Urothelium cell line (cell line): ENCODE measurements around the gene CES3.
"Not testable (repeated sequence)": the region's sequence is repeated elsewhere in the genome, so short reads cannot be mapped to it uniquely, and the experiment has no call there.

ENCODE experiments used
- DNase-seq: peaks from one replicate; pipeline ENCODE4 v3.0.0; 2011; ENCODE audit warnings: low spot score, mixed read lengths
- FAIRE-seq: peaks from 2 replicates; lab custom pipeline; 2011; peaks lifted over from hg19 to GRCh38; lab: Jason Lieb, UNC

The CES3 gene

GRCh38 chr16:66964049-66964448 lies 3.0 kb downstream of the CES3 start:
- DNase-seq = no peak
- no peak for FAIRE-seq

GRCh38 chr16:66968847-66969246 lies 7.8 kb downstream of the CES3 start:
- FAIRE-seq = no peak

DNA sequence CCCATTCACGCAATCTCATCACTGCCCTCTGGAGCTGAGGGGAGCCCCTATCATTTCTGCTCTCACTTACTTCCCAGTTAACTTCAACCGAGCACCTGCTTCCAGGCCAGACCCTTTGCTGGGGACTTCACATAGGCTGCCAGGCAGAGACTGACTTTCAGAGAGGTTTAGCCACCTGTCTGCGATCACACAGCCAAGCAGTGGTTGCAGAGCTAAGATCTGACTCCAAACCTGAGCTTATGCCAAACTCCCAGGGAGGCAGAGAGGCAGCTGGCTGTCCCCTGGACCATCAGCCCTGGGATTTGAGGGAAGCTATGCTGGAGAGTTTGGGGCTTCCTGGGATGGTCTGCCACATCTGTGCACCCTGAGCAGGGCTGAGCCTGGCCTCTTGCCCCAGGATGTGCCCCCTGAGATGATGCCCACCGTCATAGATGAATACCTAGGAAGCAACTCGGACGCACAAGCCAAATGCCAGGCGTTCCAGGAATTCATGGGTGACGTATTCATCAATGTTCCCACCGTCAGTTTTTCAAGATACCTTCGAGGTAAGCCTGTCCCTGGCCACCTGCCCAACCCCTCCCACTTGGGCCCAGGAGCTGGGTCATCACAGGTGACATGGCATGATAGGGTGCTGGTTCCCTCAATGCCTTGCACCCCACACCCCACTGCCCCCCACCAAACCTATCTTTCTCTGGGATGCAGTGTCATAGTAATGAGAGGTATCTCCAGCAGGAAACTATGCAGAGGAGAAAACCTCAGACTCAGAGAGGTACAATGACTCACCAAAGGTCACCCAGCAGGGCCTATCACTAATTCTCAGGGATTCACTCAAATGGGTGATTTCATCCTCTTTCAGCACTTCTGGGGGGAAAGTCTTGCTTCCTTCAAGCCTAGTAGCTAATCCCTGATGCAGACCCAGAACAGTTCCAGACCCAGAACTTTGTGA lies 10.0 kb downstream of the CES3 start:
- peak; percentile 81 for DNase-seq
- no peak for FAIRE-seq

More at GRCh38 chr16:66968847-66969246, 7.8 kb downstream of the CES3 start:
- no peak for DNase-seq

GRCh38 chr16:66972983-66973382 lies 11.9 kb downstream of the CES3 start:
- no peak for DNase-seq
- no peak for FAIRE-seq

GRCh38 chr16:66973716-66974115 lies 12.7 kb downstream of the CES3 start:
- DNase-seq (no peak), FAIRE-seq (no peak)

- FAIRE-seq, DNase-seq: not testable (repeated sequence)
These were observed 13.3 kb downstream of the CES3 start for GRCh38 chr16:66974156-66974931.

- not testable (repeated sequence) for DNase-seq, FAIRE-seq
These were observed 13.8 kb downstream of the CES3 start for GRCh38 chr16:66974932-66975246.

- FAIRE-seq = no peak
- DNase-seq = no peak
These were observed 14.3 kb downstream of the CES3 start for GRCh38 chr16:66975302-66975893.

DNA sequence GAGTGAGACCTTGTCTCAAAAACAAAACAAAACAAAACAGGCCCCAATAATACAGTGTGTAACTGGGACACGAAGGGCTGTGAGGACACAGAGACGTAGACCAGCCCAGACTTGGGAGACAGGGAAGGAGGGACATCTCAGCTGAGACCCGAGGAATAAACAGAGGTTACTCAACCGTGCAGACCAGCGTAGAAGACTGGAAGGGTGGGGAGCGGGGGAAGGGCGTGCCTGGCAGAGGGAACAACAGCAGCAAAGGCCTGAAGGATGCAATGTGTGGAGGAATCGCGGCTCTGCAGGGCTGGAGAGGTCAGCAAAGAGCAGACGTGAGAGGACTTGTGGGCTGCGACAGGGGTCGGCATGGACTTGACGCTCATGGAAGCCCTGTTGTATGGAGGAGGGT lies 15.7 kb downstream of the CES3 start:
- DNase-seq = no peak

DNA sequence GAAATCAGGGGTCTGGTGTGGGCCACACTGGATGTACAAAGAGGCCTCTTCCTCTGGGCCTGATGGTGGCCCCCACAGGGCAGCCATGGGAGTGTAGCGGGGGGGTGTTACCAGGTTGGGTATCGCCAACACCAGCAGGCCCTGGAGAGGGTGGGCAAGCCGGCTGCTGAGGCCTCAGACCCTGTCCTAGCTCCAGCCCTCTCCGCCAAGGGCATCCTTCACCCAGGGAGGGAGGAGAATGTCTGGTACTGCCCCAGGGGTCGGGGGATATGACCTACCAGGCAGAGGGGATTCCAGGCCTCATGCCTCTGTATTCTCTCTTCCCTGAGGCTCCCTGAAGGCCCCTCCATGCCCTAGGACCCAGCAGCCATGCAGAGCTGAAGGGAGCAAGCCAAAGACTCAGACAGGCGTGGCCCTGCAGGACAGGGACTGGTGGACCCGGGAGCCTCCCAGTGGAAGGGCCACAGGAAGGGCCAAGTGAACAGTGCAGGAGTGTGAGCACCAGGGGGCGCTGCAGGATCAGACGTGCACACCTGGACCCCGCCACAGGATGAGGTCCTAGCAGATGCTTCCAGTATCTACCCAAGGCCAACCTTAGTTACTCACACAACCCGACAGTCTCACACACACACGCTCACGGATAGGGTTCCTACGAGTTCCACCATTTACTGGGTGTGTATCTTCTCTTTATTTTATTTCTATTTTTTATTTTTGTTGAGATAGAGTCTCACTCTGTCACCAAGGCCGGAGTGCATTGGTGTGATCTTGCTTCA lies 16.5 kb downstream of the CES3 start:
- FAIRE-seq = peak; percentile 30

More for the DNA sequence above, 15.7 kb downstream of the CES3 start:
- no peak for FAIRE-seq

GRCh38 chr16:66979011-66979717 lies 18.1 kb downstream of the CES3 start:
- FAIRE-seq (no peak), DNase-seq (no peak)

More for the DNA sequence above, 16.5 kb downstream of the CES3 start:
- DNase-seq = peak; percentile 86

- FAIRE-seq = no peak
- DNase-seq = no peak
These were observed 22.0 kb downstream of the CES3 start for GRCh38 chr16:66983033-66983432.

DNA sequence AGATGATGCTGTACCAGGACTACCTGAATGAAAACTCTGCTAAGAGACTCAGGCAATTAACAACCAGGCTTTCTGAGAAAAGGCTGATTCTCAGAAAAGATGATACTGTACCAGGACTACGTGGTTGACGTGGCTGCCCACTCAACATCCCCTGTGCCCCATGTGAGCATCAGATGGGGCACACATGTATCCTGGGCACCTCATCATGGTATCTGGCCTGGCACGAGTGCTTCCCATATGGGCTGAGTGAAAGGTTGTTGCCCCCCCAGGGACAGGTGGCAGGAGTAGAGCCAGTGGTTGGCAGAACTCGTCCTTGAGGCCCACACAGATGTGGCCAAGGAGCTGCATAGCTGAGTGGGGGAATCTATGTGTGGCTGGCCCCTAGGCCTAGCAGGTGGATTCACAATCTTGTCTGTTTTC lies 23.8 kb downstream of the CES3 start:
- DNase-seq = no peak
- no peak for FAIRE-seq

DNA sequence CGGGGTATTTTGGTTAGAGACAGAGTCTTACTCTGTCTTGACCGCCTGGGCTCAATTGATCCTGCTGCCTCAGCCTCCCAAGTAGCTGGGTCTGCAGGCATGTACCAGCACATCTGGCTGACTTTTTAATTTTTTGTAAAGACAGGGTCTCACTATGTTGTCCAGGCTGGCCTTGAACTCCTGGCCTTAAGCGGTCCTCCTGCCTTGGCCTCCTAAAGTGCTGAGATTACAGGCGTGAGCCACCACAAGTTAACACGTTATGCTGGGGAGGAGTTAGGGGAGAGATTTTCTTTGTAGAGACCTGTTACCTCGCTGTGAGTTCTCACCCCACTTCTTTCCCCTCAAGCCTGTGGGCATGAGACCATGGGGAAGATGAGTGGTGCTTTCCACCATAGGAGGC lies 25.5 kb downstream of the CES3 start:
- no peak for DNase-seq
- FAIRE-seq = no peak

DNA sequence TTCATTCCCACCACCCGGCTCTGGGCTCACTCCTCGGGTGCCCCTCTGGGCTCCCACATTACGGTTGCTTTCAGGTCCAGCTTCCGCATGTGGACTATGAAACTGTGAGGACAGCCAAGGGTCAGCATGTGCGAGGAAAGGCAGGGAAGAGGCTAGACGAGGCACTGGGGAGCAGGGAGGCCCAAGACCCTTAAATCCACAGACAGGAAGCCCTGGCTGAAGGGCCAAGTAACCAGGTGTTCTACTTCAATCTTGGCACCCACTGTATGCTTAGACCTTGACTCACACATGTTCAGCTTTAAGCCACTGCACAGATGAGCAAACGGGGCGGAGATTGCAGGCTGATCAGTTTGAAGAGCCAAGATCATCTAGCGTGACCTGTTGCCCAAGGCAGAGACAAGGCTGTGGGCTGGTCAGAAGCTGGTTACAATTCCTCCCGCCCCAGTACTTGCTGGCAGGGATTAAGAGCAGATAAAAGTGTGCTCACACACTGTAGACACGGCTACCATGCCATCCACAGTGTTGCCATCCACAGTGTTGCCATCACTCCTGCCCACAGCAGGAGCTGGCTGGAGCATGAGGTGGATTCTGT lies 27.2 kb downstream of the CES3 start, which contains the start of gene CES4A:
Gene CES4A, plus strand, starts transcription at position 393 of the 592 bp plus-strand sequence. Its CDS starts 184 bp downstream, at position 577.
- FAIRE-seq = no peak
- DNase-seq = no peak

GRCh38 chr16:66991545-66992077 lies 30.5 kb downstream of the CES3 start:
- DNase-seq (no peak), FAIRE-seq (no peak)

DNA sequence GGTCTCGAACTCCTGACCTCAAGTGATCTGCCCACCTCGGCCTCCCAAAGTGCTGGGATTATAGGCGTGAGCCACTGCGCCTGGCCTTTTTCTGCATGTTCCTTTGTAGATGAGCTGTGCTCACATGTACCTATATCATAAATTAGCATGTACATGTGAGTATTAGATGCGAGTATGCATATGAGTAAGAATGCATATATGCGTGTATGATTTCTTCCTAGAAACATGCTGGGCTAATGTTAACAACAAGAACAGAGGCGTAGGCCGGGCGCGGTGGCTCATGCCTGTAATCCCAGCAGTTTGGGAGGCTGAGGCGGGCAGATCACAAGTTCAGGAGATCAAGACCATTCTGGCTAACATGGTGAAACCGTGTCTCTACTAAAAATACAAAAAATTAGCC lies 32.5 kb downstream of the CES3 start:
- not testable (repeated sequence) for DNase-seq, FAIRE-seq

- DNase-seq (no peak), FAIRE-seq (no peak)
These were observed 35.4 kb downstream of the CES3 start for GRCh38 chr16:66996324-66996982.

- FAIRE-seq (no peak), DNase-seq (no peak)
These were observed 35.9 kb downstream of the CES3 start for GRCh38 chr16:66996983-66997358.
